ENCODE data around the gene CCL5. TPM values are rescaled to one million over a fixed set of nuclear protein-coding genes. Genes with fewer than 3 reads are reported as not detected.
A peak's percentile ranks its signal among the peaks of the same experiment; 100 is the strongest.

CCL5 gene
- total and polyA plus RNA-seq, 2 experiments from 2014 or later: 1.1 to 1.4 TPM

DNA sequence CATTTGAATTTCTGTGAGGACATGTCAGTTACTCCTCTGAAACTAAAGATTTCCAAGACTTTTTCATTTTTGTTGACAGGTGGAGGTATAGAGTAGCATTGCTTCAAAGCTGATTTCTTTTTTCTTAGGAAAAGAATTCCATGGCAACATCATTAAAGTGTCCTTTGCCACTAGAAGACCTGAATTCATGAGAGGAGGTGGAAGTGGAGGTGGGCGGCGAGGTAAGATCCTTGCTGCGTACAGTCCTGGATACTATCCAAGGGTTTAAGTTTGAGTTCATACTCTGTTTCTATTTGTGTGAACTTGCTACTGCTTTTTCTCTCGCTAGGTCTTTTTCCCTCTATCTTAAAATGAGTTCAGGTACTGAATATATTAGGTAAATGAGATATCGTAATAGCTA is 37.9 kb downstream of the CCL5 start:
- Histone ChIP-seq H3K4me1 (ENCODE audit: insufficient read depth) (no peaks in the 10 kb centered on the region), H2AFZ (no peak overlapping the region), H4K20me1 (ENCODE audit: insufficient read depth, poor library complexity, severe bottlenecking) (no peaks in the 10 kb centered on the region), H3K36me3 (replicated peaks; ENCODE audit: insufficient read depth, low read depth) (peaks cover 4% of the 10 kb centered on the region), H3K79me2 (peaks cover 10% of the 10 kb centered on the region), H3K27me3 (no peaks in the 10 kb centered on the region), H3K4me3 (no peak overlapping the region), H3K4me2 (no peak overlapping the region), H3K9me2 (replicated peaks; ENCODE audit: insufficient read depth) (no peaks in the 10 kb centered on the region), H3K27ac (peak overlapping the region; percentile 11), H3K9me3 (ENCODE audit: low read depth) (no peaks in the 10 kb centered on the region)
- no peak for DNase-seq (ENCODE audit: low spot score)
- 97% methylated on average over 5 of the region's 5 CpGs for WGBS (ENCODE audit: low lambda C conversion rate, missing lambda C conversion rate)
- TF ChIP-seq, protein P1, sequence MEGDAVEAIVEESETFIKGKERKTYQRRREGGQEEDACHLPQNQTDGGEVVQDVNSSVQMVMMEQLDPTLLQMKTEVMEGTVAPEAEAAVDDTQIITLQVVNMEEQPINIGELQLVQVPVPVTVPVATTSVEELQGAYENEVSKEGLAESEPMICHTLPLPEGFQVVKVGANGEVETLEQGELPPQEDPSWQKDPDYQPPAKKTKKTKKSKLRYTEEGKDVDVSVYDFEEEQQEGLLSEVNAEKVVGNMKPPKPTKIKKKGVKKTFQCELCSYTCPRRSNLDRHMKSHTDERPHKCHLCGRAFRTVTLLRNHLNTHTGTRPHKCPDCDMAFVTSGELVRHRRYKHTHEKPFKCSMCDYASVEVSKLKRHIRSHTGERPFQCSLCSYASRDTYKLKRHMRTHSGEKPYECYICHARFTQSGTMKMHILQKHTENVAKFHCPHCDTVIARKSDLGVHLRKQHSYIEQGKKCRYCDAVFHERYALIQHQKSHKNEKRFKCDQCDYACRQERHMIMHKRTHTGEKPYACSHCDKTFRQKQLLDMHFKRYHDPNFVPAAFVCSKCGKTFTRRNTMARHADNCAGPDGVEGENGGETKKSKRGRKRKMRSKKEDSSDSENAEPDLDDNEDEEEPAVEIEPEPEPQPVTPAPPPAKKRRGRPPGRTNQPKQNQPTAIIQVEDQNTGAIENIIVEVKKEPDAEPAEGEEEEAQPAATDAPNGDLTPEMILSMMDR (IDR thresholded peaks at IDR 0.05; ENCODE audit: poor library complexity): no peak
- no peak for TF ChIP-seq EZH2 (IDR thresholded peaks at IDR 0.05; ENCODE audit: borderline replicate concordance)
- TF ChIP-seq EZH2phosphoT487 (IDR thresholded peaks at IDR 0.05; ENCODE audit: low read depth, severe bottlenecking, unreplicated experiment): no peak

DNA sequence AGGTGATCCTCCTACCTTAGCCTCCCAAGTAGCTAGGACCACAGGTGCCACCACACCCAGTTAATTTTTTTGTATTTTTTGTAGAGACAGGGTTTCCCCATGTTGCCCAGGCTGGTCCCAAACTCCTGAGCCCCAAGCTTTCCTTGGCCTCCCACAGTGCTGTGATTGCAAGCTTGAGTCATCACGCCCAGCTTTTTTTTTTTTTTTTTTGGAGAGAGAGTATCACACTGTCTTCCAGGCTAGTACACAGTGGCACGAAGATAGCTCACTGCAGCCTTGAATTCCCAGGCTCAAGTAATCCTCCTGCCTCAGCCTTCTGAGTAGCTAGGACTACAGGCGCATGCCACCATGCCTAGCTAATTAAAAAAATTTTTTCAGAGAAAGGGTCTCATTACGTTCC is 38.7 kb downstream of the CCL5 start:
- H3K79me2 ChIP-seq: peaks cover 10% of the 10 kb centered on the region
- H4K20me1 ChIP-seq (ENCODE audit: insufficient read depth, poor library complexity, severe bottlenecking): no peaks in the 10 kb centered on the region
- no peaks in the 10 kb centered on the region for H3K9me3 ChIP-seq (ENCODE audit: low read depth)
- no peak overlapping the region for H2AFZ ChIP-seq
- no peak overlapping the region for H3K4me3 ChIP-seq
- WGBS (ENCODE audit: low lambda C conversion rate, missing lambda C conversion rate): 83% methylated on average over 4 of the region's 4 CpGs
- peak; percentile 17 for DNase-seq (ENCODE audit: low spot score)
- peak overlapping the region; percentile 11 for H3K27ac ChIP-seq
- H3K4me1 ChIP-seq (ENCODE audit: insufficient read depth): no peaks in the 10 kb centered on the region
- TF ChIP-seq EZH2 (IDR thresholded peaks at IDR 0.05; ENCODE audit: borderline replicate concordance): no peak
- TF ChIP-seq EZH2phosphoT487 (IDR thresholded peaks at IDR 0.05; ENCODE audit: low read depth, severe bottlenecking, unreplicated experiment): no peak
- TF ChIP-seq, protein P1 (IDR thresholded peaks at IDR 0.05; ENCODE audit: poor library complexity): no peak
- H3K9me2 ChIP-seq (replicated peaks; ENCODE audit: insufficient read depth): no peaks in the 10 kb centered on the region
- H3K4me2 ChIP-seq: no peak overlapping the region
- no peaks in the 10 kb centered on the region for H3K27me3 ChIP-seq
- H3K36me3 ChIP-seq (replicated peaks; ENCODE audit: insufficient read depth, low read depth): peaks cover 4% of the 10 kb centered on the region

DNA sequence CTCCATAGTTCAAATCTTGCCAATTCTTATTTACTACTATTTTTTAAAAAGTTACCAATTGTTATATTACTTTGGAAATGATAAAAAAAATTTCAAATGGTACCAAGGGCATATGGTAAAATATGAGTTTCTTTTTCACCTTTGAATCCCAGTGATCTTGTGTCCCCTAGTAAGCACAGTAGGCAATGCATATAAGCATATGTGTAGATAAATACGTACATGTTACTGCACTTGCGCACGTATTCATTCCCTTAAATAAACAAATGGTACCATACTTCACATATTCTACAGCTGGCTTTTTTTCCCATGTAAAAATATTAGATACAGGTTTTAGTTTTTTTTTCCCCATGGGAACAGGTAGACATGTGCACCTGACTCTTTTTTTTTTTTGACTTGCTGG is 39.1 kb downstream of the CCL5 start:
- Histone ChIP-seq H3K4me3 (no peak overlapping the region), H2AFZ (no peak overlapping the region), H4K20me1 (ENCODE audit: insufficient read depth, poor library complexity, severe bottlenecking) (no peaks in the 10 kb centered on the region), H3K27me3 (no peaks in the 10 kb centered on the region), H3K9me2 (replicated peaks; ENCODE audit: insufficient read depth) (no peaks in the 10 kb centered on the region), H3K27ac (peak overlapping the region; percentile 2), H3K9me3 (ENCODE audit: low read depth) (no peaks in the 10 kb centered on the region), H3K79me2 (peaks cover 10% of the 10 kb centered on the region), H3K36me3 (replicated peaks; ENCODE audit: insufficient read depth, low read depth) (peaks cover 7% of the 10 kb centered on the region), H3K4me2 (no peak overlapping the region), H3K4me1 (ENCODE audit: insufficient read depth) (no peaks in the 10 kb centered on the region)
- TF ChIP-seq EZH2phosphoT487 (IDR thresholded peaks at IDR 0.05; ENCODE audit: low read depth, severe bottlenecking, unreplicated experiment): no peak
- TF ChIP-seq EZH2 (IDR thresholded peaks at IDR 0.05; ENCODE audit: borderline replicate concordance): no peak
- TF ChIP-seq, protein P1 (IDR thresholded peaks at IDR 0.05; ENCODE audit: poor library complexity): no peak
- no peak for DNase-seq (ENCODE audit: low spot score)
- 81% methylated on average over 3 of the region's 3 CpGs for WGBS (ENCODE audit: low lambda C conversion rate, missing lambda C conversion rate)

DNA sequence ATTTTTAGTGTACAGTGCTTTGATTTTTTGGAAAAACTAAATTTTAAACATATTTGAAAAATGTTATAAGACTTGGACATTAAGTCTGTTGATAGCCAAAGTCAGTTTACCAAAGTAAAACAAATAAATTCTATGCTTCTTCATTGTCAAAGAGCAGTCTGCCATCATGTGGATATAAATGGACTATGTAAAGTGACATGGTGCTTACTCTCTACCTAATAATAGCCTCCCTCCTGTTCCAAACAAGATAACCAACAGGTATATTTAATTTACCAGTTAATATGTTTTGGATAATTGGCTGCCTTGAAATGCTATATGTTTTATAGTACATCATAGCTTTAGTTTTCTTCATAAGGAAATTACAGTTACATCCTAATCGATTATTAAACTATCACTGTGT is 55.0 kb downstream of the CCL5 start:
- peaks cover 42% of the 10 kb centered on the region for H3K79me2 ChIP-seq
- no peak overlapping the region for H3K4me3 ChIP-seq
- no peaks in the 10 kb centered on the region for H3K9me2 ChIP-seq (replicated peaks; ENCODE audit: insufficient read depth)
- no peak overlapping the region for H3K27ac ChIP-seq
- no peak for DNase-seq (ENCODE audit: low spot score)
- no peaks in the 10 kb centered on the region for H3K4me1 ChIP-seq (ENCODE audit: insufficient read depth)
- no peak overlapping the region for H3K4me2 ChIP-seq
- no peak overlapping the region for H2AFZ ChIP-seq
- 100% methylated on average over 1 of the region's 1 CpG for WGBS (ENCODE audit: low lambda C conversion rate, missing lambda C conversion rate)
- H4K20me1 ChIP-seq (ENCODE audit: insufficient read depth, poor library complexity, severe bottlenecking): peaks cover 5% of the 10 kb centered on the region
- H3K9me3 ChIP-seq (ENCODE audit: low read depth): no peaks in the 10 kb centered on the region
- TF ChIP-seq EZH2phosphoT487 (IDR thresholded peaks at IDR 0.05; ENCODE audit: low read depth, severe bottlenecking, unreplicated experiment) (no peak), EZH2 (IDR thresholded peaks at IDR 0.05; ENCODE audit: borderline replicate concordance) (no peak)
- TF ChIP-seq, protein P1 (IDR thresholded peaks at IDR 0.05; ENCODE audit: poor library complexity): no peak
- no peaks in the 10 kb centered on the region for H3K27me3 ChIP-seq
- peaks cover 11% of the 10 kb centered on the region for H3K36me3 ChIP-seq (replicated peaks; ENCODE audit: insufficient read depth, low read depth)

Data from hepatocyte (in vitro differentiated cells).